Ascending aorta (tissue), 2 donors: ENCODE data around the gene ADAM19. TPM values are rescaled to one million over a fixed set of nuclear protein-coding genes. Genes with fewer than 3 reads are reported as not detected.

Source experiments
- DNase-seq, 2 donors: peaks; one replicate each; pipeline ENCODE4 v3.0.0-alpha.2; 2019; ENCODE audit warnings: low spot score in 2 of 2
- H3K27ac ChIP-seq, 2 donors: fragments of 200-600 bp; sonication (generic); one replicate each; pipeline ENCODE4 v1.5.1; 2016 to 2017; ENCODE audit warnings: mild to moderate bottlenecking in 1 of 2
- H3K27me3 ChIP-seq: fragments of 200-600 bp; sonication (generic); one replicate; pipeline ENCODE4 v1.5.1; 2017
- H3K36me3 ChIP-seq, 2 donors: fragments of 200-600 bp; sonication (generic); one replicate each; pipeline ENCODE4 v1.5.1; 2016
- H3K4me1 ChIP-seq, 2 donors: fragments of 200-600 bp; sonication (generic); one replicate each; pipeline ENCODE4 v1.5.1; 2016 to 2017; ENCODE audit warnings: mild to moderate bottlenecking in 1 of 2
- H3K4me3 ChIP-seq, 2 donors: fragments of 200-600 bp; sonication (generic); one replicate each; pipeline ENCODE4 v1.5.1; 2016 to 2017; ENCODE audit warnings: mild to moderate bottlenecking in 1 of 2
- H3K9me3 ChIP-seq, 2 donors: fragments of 200-600 bp; sonication (generic); one replicate each; pipeline ENCODE4 v1.5.1; 2016
- CTCF ChIP-seq, 3 experiments: fragments of 200-600 bp in 2 of 3; fragments of 450-650 bp in 1 of 3; sonication (generic) in 2 of 3; IDR thresholded peaks; one replicate each; pipeline ENCODE4 v1.5.1; 2016 to 2019; ENCODE audit warnings: antibody characterized with exemption in 3 of 3, mild to moderate bottlenecking in 1 of 3, moderate library complexity in 1 of 3
- intact Hi-C: fragments of 100-400 bp; cut with DNase I; formaldehyde crosslinking; loops from one replicate; pipeline ENCODE4 v1.15.1; 2023
- total RNA-seq: library from RNA; depleted of rRNA; stranded (reverse); fragments of >200 nt; gene quantifications from one replicate; pipeline ENCODE4 v1.1.0, GENCODE V29; 2016

Gene ADAM19
- total RNA-seq, 1 donor from 2014 or later = 11.7 TPM

GRCh38 chr5:157471709-157472108, 103.9 kb downstream of the ADAM19 start:
- Histone ChIP-seq H3K4me1 (peaks cover 1 to 9% of the 10 kb centered on the region in 2 donors), H3K9me3 (no peaks in the 10 kb centered on the region), H3K27me3 (no peaks in the 10 kb centered on the region), H3K36me3 (no peaks in the 10 kb centered on the region), H3K4me3 (no peak overlapping the region), H3K27ac (no peak overlapping the region)
- intact Hi-C loops = no loop called here
- DNase-seq = no peak
- TF ChIP-seq CTCF (IDR thresholded peaks at IDR 0.05) = peak in 2 of 3 experiments; percentile 27 to 44

- DNase-seq = no peak
- TF ChIP-seq CTCF (IDR thresholded peaks at IDR 0.05) = no peak
- Histone ChIP-seq H3K27me3 (no peaks in the 10 kb centered on the region), H3K27ac (no peak overlapping the region), H3K4me1 (peaks cover 0 to 9% of the 10 kb centered on the region in 2 donors), H3K4me3 (no peak overlapping the region), H3K9me3 (no peaks in the 10 kb centered on the region), H3K36me3 (no peaks in the 10 kb centered on the region)
- intact Hi-C loops = no loop called here
Observed at GRCh38 chr5:157470631-157471030, 104.9 kb downstream of the ADAM19 start.

GRCh38 chr5:157469687-157470086, 105.9 kb downstream of the ADAM19 start:
- Histone ChIP-seq H3K36me3 (no peaks in the 10 kb centered on the region), H3K27ac (no peak overlapping the region), H3K4me1 (peaks cover 0 to 9% of the 10 kb centered on the region in 2 donors), H3K9me3 (no peaks in the 10 kb centered on the region), H3K27me3 (no peaks in the 10 kb centered on the region), H3K4me3 (no peak overlapping the region)
- intact Hi-C loops = no loop called here
- no peak for TF ChIP-seq CTCF (IDR thresholded peaks at IDR 0.05)
- no peak for DNase-seq

- no peak overlapping the region for H3K4me3 ChIP-seq
- intact Hi-C loops = no loop called here
- peaks cover 0 to 12% of the 10 kb centered on the region in 2 donors for H3K4me1 ChIP-seq
- no peak overlapping the region for H3K27ac ChIP-seq
- no peak for DNase-seq
- no peaks in the 10 kb centered on the region for H3K9me3 ChIP-seq
- TF ChIP-seq CTCF (IDR thresholded peaks at IDR 0.05) = no peak
- no peaks in the 10 kb centered on the region for H3K27me3 ChIP-seq
- no peaks in the 10 kb centered on the region for H3K36me3 ChIP-seq
Observed at GRCh38 chr5:157469073-157469472, 106.5 kb downstream of the ADAM19 start.

GRCh38 chr5:157468293-157468965, 107.1 kb downstream of the ADAM19 start:
- no peaks in the 10 kb centered on the region for H3K27me3 ChIP-seq
- no peak for TF ChIP-seq CTCF (IDR thresholded peaks at IDR 0.05)
- H3K9me3 ChIP-seq = no peaks in the 10 kb centered on the region
- intact Hi-C loops = no loop called here
- peaks cover 0 to 6% of the 10 kb centered on the region in 2 donors for H3K4me1 ChIP-seq
- no peak overlapping the region for H3K4me3 ChIP-seq
- no peaks in the 10 kb centered on the region for H3K36me3 ChIP-seq
- no peak overlapping the region for H3K27ac ChIP-seq
- DNase-seq = no peak
